HuH-7 (cell line): ENCODE results near the gene CAMK1G.

Experiments used
- DNase-seq: peaks from one replicate; pipeline ENCODE4 v3.0.0; 2011; ENCODE audit warnings: low spot score

Gene CAMK1G

GRCh38 chr1:209601809-209602657 lies 18.5 kb downstream of the CAMK1G start:
- DNase-seq: peak; percentile 16

- DNase-seq: no peak
These were observed 20.4 kb downstream of the CAMK1G start for GRCh38 chr1:209603877-209604276.

- DNase-seq: no peak
These were observed 23.7 kb downstream of the CAMK1G start for GRCh38 chr1:209607102-209607794.

- no peak for DNase-seq
These were observed 24.3 kb downstream of the CAMK1G start for GRCh38 chr1:209607795-209608178.

- DNase-seq: no peak
These were observed 25.7 kb downstream of the CAMK1G start for GRCh38 chr1:209609041-209609790.

- DNase-seq: no peak
These were observed 26.5 kb downstream of the CAMK1G start for GRCh38 chr1:209609791-209610630.

GRCh38 chr1:209610631-209610905 lies 27.1 kb downstream of the CAMK1G start:
- DNase-seq: no peak

GRCh38 chr1:209611771-209612570 lies 28.5 kb downstream of the CAMK1G start:
- DNase-seq: no peak

GRCh38 chr1:209612646-209613399 lies 29.3 kb downstream of the CAMK1G start:
- no peak for DNase-seq

GRCh38 chr1:209613400-209614150 lies 30.1 kb downstream of the CAMK1G start:
- DNase-seq: no peak

- DNase-seq: no peak
These were observed 30.6 kb downstream of the CAMK1G start for GRCh38 chr1:209614151-209614420.

- DNase-seq: no peak
These were observed 31.4 kb downstream of the CAMK1G start for GRCh38 chr1:209614906-209615305.

- DNase-seq: no peak
These were observed 33.0 kb downstream of the CAMK1G start for GRCh38 chr1:209616366-209617046.

- no peak for DNase-seq
These were observed 33.6 kb downstream of the CAMK1G start for GRCh38 chr1:209617047-209617673.

GRCh38 chr1:209617755-209618154 lies 34.2 kb downstream of the CAMK1G start:
- no peak for DNase-seq

GRCh38 chr1:209618291-209618690 lies 34.8 kb downstream of the CAMK1G start:
- no peak for DNase-seq

GRCh38 chr1:209618756-209619420 lies 35.4 kb downstream of the CAMK1G start:
- DNase-seq: no peak
